Neural progenitor cell (in vitro differentiated cells): Measurements from ENCODE around the gene RPS16.

Source experiments
- EZH2 ChIP-seq: fragments of 200-600 bp; sonication (generic); IDR thresholded peaks from 2 replicates; pipeline ENCODE4 v1.6.1; 2017; ENCODE audit warnings: antibody characterized with exemption, mild to moderate bottlenecking, moderate library complexity
- EZH2phosphoT487 ChIP-seq: fragments of 200-600 bp; sonication (generic); IDR thresholded peaks from 2 replicates; pipeline ENCODE4 v1.6.1; 2017; ENCODE audit warnings: antibody characterized with exemption
- TF ChIP-seq, protein P1 (sequence below): fragments of 200-600 bp; sonication (generic); IDR thresholded peaks from 2 replicates; pipeline ENCODE4 v1.5.1; 2017; ENCODE audit warnings: antibody characterized with exemption, mild to moderate bottlenecking

DNA sequence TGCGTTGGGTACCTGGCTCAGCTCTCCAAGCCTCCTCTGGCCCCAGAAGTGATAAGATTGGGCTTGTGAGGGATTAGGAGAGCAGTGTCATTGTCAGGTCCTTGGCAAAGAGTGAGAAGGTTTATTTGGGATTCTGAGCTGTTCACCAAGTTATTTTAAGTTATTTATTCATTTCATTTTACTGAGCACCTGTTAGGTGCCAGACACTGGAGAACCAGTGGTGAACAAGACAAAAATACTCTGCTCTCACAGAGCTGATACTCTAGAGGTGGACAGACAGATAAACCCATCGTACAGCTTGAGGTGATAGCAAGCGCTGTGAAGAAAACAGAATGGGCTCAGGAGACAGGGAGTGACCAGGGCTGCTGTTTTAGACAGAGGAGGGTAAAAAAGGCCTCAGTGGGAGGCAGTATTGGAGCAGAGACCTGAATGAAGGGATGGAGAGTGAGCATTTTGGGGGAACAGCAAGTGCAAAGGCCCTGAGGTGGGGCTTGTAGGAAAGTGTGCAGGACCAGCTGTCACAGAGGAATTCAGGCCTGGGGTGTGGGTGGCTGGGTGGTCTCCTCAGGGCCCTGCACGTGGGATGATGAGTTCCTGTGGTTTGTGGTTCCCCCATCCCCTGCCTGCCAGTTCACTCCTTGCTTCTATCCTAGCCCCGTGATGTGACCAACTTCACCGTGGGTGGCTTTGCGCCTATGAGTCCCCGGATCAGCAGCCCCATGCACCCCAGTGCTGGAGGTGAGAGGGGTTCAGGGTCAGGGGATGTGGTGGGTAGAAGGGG lies 36.2 kb upstream of the RPS16 start:
- TF ChIP-seq, protein P1, sequence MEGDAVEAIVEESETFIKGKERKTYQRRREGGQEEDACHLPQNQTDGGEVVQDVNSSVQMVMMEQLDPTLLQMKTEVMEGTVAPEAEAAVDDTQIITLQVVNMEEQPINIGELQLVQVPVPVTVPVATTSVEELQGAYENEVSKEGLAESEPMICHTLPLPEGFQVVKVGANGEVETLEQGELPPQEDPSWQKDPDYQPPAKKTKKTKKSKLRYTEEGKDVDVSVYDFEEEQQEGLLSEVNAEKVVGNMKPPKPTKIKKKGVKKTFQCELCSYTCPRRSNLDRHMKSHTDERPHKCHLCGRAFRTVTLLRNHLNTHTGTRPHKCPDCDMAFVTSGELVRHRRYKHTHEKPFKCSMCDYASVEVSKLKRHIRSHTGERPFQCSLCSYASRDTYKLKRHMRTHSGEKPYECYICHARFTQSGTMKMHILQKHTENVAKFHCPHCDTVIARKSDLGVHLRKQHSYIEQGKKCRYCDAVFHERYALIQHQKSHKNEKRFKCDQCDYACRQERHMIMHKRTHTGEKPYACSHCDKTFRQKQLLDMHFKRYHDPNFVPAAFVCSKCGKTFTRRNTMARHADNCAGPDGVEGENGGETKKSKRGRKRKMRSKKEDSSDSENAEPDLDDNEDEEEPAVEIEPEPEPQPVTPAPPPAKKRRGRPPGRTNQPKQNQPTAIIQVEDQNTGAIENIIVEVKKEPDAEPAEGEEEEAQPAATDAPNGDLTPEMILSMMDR, result no peak
- TF ChIP-seq EZH2, result no peak
- TF ChIP-seq EZH2phosphoT487, result no peak
